Spleen (tissue), 11 donors: ENCODE data around the gene NPHP4. TPM values are rescaled to one million over a fixed set of nuclear protein-coding genes. Genes with fewer than 3 reads are reported as not detected.

Source experiments
- DNase-seq: peaks from one replicate; pipeline ENCODE4 v3.0.0-alpha.2; 2020
- H3K27ac ChIP-seq, 8 donors: fragments of 200-600 bp; sonication (generic) in 7 of 8; 1 replicate in 4 of 8; 2 replicates in 4 of 8; pipeline versions ENCODE4 v1.5.0 to v1.8.0; 2016 to 2021; ENCODE audit warnings: inconsistent platforms in 4 of 8, mild to moderate bottlenecking in 4 of 8, moderate library complexity in 1 of 8
- H3K27me3 ChIP-seq, 7 donors: fragments of 200-600 bp; sonication (generic) in 6 of 7; replicated peaks in 1 of 7; 1 replicate in 4 of 7; 2 replicates in 3 of 7; pipeline versions ENCODE4 v1.5.0 to v1.8.0; 2016 to 2021; ENCODE audit warnings: inconsistent platforms in 3 of 7, mild to moderate bottlenecking in 1 of 7
- H3K36me3 ChIP-seq, 6 donors: fragments of 200-600 bp; sonication (generic) in 5 of 6; 1 replicate in 4 of 6; 2 replicates in 2 of 6; pipeline versions ENCODE4 v1.5.0 to v1.8.0; 2016 to 2021; ENCODE audit warnings: inconsistent platforms in 2 of 6
- H3K4me1 ChIP-seq, 6 donors: fragments of 200-600 bp; sonication (generic) in 5 of 6; 1 replicate in 3 of 6; 2 replicates in 3 of 6; pipeline versions ENCODE4 v1.5.0 to v1.8.0; 2016 to 2021; ENCODE audit warnings: inconsistent platforms in 3 of 6
- H3K4me3 ChIP-seq, 8 donors: fragments of 200-600 bp; sonication (generic) in 7 of 8; 1 replicate in 4 of 8; 2 replicates in 4 of 8; pipeline versions ENCODE4 v1.5.0 to v1.8.0; 2016 to 2021; ENCODE audit warnings: inconsistent platforms in 4 of 8, mild to moderate bottlenecking in 4 of 8, moderate library complexity in 2 of 8
- H3K9me3 ChIP-seq, 8 donors: fragments of 200-600 bp; sonication (generic) in 7 of 8; 1 replicate in 4 of 8; 2 replicates in 4 of 8; pipeline versions ENCODE4 v1.5.0 to v1.8.0; 2016 to 2021; ENCODE audit warnings: inconsistent platforms in 4 of 8
- CTCF ChIP-seq, 11 experiments: fragments of 200-600 bp in 7 of 11; fragments of 450-650 bp in 4 of 11; sonication (generic) in 4 of 11; IDR thresholded peaks in 8 of 11; conservative IDR thresholded peaks in 3 of 11; 1 replicate in 7 of 11; 2 replicates in 4 of 11; pipeline versions ENCODE4 v1.4.0 to v1.8.0; 2016 to 2021; ENCODE audit warnings: antibody characterized with exemption in 11 of 11, inconsistent platforms in 4 of 11, mild to moderate bottlenecking in 1 of 11
- POLR2A ChIP-seq, 3 donors: fragments of 450-650 bp; IDR thresholded peaks; one replicate each; pipeline ENCODE4 v1.5.1; 2017; ENCODE audit warnings: antibody characterized with exemption in 3 of 3, mild to moderate bottlenecking in 1 of 3
- POLR2AphosphoS5 ChIP-seq, 3 donors: sonication (generic); formaldehyde crosslinking; IDR thresholded peaks; one replicate each; pipeline ENCODE4 v1.5.1; 2017; ENCODE audit warnings: antibody characterized with exemption in 3 of 3
- WGBS, 5 donors: extraction: QIAGEN DNeasy Blood & Tissue Kit in 3 of 5; methylation state at CpG; one replicate each; pipeline versions ENCODE4 v1.1.5 to v1.1.7; 2013 to 2018; 5-methylcytosine and 5-hydroxymethylcytosine counted together
- intact Hi-C: fragments of 100-400 bp; cut with DNase I; formaldehyde crosslinking; loops from one replicate; pipeline ENCODE4 v1.15.0; 2023; ENCODE audit warnings: low total_unique reads
- polyA plus RNA-seq, 3 donors: library from polyadenylated mRNA; stranded (reverse); fragments of 200-250 nt; gene quantifications; one replicate each; pipeline ENCODE4 v1.2.1, GENCODE V29; 2013
- total RNA-seq, 7 donors: library from RNA; depleted of rRNA in 3 of 7; stranded (reverse); fragments of >200 nt in 3 of 7; fragmentation: NEBNext Ultra II Directional in 4 of 7; extraction: Animal tissue kit (Norgen Biotek cat#: 25700) in 4 of 7; gene quantifications; one replicate each; pipeline versions ENCODE4 v1.1.0 to v1.2.1, GENCODE V29; 2016 to 2021
- donor health status: healthy with polysubstance abuse.
- donor health status: DM: no; HTN: no; CAD: no; lungs with moderate emphysema.
- donor health status: DM: no; HTN: no; CAD: no.
- donor health status: Bipolar disorder and iron deficiency.
- donor health status: healthy.
- donor health status: DM: no; HTN: no; CAD: no.
- donor health status: DM: yes; HTN: yes; CAD: no.

Gene NPHP4
- total and polyA plus RNA-seq, 10 donors: 1.2 to 17.5 (median 9.4) TPM

GRCh38 chr1:6003568-6004411 lies 11.6 kb upstream of the NPHP4 start:
- intact Hi-C loops: no loop called here
- H3K27me3 ChIP-seq: no peaks in the 10 kb centered on the region
- 82 to 91% (median 90%) methylated on average over 24 of the region's 24 CpGs for WGBS, 5 donors
- H3K9me3 ChIP-seq: no peaks in the 10 kb centered on the region
- H3K36me3 ChIP-seq: peaks cover 0 to 52% (median 3%) of the 10 kb centered on the region in 6 donors
- H3K4me3 ChIP-seq: no peak overlapping the region
- DNase-seq: peak; percentile 35
- no peak overlapping the region for H3K27ac ChIP-seq
- TF ChIP-seq POLR2AphosphoS5 (IDR thresholded peaks at IDR 0.05) (no peak), POLR2A (IDR thresholded peaks at IDR 0.05) (no peak), CTCF (IDR thresholded peaks at IDR 0.05 in 8 of 11, conservative IDR thresholded peaks at IDR 0.05 in 3 of 11) (no peak)
- peaks cover 0 to 54% (median 14%) of the 10 kb centered on the region in 6 donors for H3K4me1 ChIP-seq

GRCh38 chr1:6002714-6003501 lies 10.7 kb upstream of the NPHP4 start:
- no peak for TF ChIP-seq POLR2A (IDR thresholded peaks at IDR 0.05)
- peak in 1 of 3 donors; percentile 10 for TF ChIP-seq POLR2AphosphoS5 (IDR thresholded peaks at IDR 0.05)
- no peak for TF ChIP-seq CTCF (IDR thresholded peaks at IDR 0.05 in 8 of 11, conservative IDR thresholded peaks at IDR 0.05 in 3 of 11)
- Histone ChIP-seq H3K9me3 (no peaks in the 10 kb centered on the region), H3K27ac (no peak overlapping the region), H3K4me3 (no peak overlapping the region), H3K36me3 (peaks cover 0 to 52% (median 3%) of the 10 kb centered on the region in 6 donors), H3K27me3 (no peaks in the 10 kb centered on the region), H3K4me1 (peaks cover 0 to 60% (median 19%) of the 10 kb centered on the region in 6 donors)
- DNase-seq: peak; percentile 74
- WGBS, 5 donors: 62 to 75% (median 66%) methylated on average over 30 to 33 of the region's 33 CpGs
- intact Hi-C loops: no loop called here

- intact Hi-C loops: no loop called here
- Histone ChIP-seq H3K4me1 (peaks cover 0 to 53% (median 16%) of the 10 kb centered on the region in 6 donors), H3K27me3 (no peaks in the 10 kb centered on the region), H3K4me3 (no peak overlapping the region), H3K27ac (no peak overlapping the region), H3K36me3 (peaks cover 0 to 52% (median 3%) of the 10 kb centered on the region in 6 donors), H3K9me3 (no peaks in the 10 kb centered on the region)
- no peak for TF ChIP-seq CTCF (IDR thresholded peaks at IDR 0.05 in 8 of 11, conservative IDR thresholded peaks at IDR 0.05 in 3 of 11)
- peak in 1 of 3 donors; percentile 27 for TF ChIP-seq POLR2AphosphoS5 (IDR thresholded peaks at IDR 0.05)
- 35 to 63% (median 55%) methylated on average over 8 to 13 of the region's 13 CpGs for WGBS, 5 donors
- peak; percentile 72 for DNase-seq
These were observed 9.9 kb upstream of the NPHP4 start for GRCh38 chr1:6001992-6002576.
